ENCODE measurements around the gene AP2B1.

AP2B1 gene

DNA sequence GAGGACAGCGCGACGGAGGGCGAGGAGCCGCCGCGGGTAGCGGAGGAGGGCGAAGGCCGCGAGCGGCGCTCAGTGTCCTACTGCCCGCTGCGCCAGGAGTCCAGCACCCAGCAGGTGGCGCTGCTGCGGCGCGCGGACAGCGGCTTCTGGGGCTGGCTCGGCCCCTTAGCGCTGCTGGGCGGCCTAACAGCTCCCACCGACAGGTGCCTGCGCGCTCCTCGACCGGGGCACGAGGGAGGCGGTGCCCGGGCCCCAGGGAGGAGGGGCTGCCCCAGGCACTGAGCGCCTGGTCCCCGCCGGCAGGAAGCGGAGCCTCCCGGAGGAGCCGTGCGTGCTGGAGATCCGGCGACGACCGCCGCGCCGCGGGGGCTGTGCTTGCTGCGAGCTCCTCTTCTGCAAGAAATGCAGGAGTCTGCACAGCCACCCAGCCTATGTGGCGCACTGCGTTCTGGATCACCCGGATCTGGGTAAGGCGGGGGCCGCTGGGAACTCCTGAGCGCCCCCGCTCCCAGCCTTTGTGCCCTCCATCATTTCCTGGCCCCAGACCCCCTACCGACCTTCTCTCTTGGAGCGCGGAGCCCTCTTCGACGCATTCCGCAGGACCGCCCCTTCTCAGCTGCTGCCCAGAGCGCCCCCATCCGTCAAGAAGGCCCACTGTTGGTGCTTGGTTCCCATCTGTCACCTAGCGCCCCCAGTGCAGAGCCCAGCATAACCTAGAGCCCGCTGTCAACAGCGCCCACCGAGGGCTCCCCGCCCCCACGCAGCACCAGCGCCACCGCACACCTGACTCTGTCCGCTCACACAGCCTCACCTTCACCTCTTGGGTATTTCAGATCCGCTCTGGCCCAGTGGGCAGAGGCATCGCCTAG lies 177.2 kb downstream of the AP2B1 start:
- Histone ChIP-seq H3K4me2 (ENCODE audit: low read length) (peak overlapping the region; percentile 76), H2AFZ (peak overlapping the region; percentile 100), H3K9me3 (ENCODE audit: control insufficient read depth, low read length) (no peaks in the 10 kb centered on the region), H3K36me3 (ENCODE audit: control insufficient read depth, insufficient read depth, low read length) (no peaks in the 10 kb centered on the region), H3K27ac (peak overlapping the region; percentile 49), H3K9ac (peak overlapping the region; percentile 28), H3K4me3 (ENCODE audit: low read depth, low read length) (peak overlapping the region; percentile 44), H3K79me2 (no peaks in the 10 kb centered on the region), H3K27me3 (ENCODE audit: control insufficient read depth, insufficient read depth, low read length) (no peaks in the 10 kb centered on the region), H3K4me1 (no peaks in the 10 kb centered on the region)
- TF ChIP-seq, protein P1, sequence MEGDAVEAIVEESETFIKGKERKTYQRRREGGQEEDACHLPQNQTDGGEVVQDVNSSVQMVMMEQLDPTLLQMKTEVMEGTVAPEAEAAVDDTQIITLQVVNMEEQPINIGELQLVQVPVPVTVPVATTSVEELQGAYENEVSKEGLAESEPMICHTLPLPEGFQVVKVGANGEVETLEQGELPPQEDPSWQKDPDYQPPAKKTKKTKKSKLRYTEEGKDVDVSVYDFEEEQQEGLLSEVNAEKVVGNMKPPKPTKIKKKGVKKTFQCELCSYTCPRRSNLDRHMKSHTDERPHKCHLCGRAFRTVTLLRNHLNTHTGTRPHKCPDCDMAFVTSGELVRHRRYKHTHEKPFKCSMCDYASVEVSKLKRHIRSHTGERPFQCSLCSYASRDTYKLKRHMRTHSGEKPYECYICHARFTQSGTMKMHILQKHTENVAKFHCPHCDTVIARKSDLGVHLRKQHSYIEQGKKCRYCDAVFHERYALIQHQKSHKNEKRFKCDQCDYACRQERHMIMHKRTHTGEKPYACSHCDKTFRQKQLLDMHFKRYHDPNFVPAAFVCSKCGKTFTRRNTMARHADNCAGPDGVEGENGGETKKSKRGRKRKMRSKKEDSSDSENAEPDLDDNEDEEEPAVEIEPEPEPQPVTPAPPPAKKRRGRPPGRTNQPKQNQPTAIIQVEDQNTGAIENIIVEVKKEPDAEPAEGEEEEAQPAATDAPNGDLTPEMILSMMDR (IDR thresholded peaks at IDR 0.05) = peak; percentile 93

DNA sequence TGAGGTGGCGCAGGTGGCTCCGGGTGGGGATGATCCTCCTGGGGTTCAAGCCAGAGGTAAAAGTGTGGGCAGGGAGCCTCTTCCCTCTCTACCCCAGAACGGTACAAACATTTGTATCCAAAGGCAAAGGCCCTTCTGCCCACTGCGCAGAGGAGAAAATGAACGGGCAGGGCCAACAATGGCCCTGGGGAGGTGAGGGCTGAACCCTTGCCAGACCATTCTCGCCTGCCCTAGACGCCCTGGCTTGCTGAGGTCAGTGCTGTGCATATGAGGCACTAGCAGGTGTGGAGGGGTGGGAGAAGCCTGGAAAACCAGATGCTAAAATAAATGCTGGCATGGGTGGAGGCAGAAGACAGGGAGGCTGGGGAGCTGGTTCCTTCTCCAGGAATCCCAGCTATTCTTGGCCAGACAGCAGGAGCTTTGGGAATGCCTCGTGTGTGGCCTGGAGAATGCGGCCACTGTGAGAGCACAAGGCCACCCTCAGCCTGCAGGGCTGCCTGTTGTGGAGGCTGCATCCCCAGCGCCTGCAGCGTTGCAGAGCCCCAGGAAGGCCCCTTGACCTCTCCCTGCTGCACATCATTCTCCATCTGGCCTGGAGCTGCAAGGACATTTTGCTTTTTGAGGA lies 178.1 kb downstream of the AP2B1 start:
- Histone ChIP-seq H3K79me2 (no peaks in the 10 kb centered on the region), H3K4me1 (no peaks in the 10 kb centered on the region), H3K9me3 (ENCODE audit: control insufficient read depth, low read length) (no peaks in the 10 kb centered on the region), H3K4me3 (ENCODE audit: low read depth, low read length) (no peak overlapping the region), H2AFZ (no peak overlapping the region), H3K9ac (no peak overlapping the region), H3K4me2 (ENCODE audit: low read length) (no peak overlapping the region), H3K27me3 (ENCODE audit: control insufficient read depth, insufficient read depth, low read length) (no peaks in the 10 kb centered on the region), H3K27ac (no peak overlapping the region), H3K36me3 (ENCODE audit: control insufficient read depth, insufficient read depth, low read length) (no peaks in the 10 kb centered on the region)
- TF ChIP-seq, protein P1 (IDR thresholded peaks at IDR 0.05) = no peak

DNA sequence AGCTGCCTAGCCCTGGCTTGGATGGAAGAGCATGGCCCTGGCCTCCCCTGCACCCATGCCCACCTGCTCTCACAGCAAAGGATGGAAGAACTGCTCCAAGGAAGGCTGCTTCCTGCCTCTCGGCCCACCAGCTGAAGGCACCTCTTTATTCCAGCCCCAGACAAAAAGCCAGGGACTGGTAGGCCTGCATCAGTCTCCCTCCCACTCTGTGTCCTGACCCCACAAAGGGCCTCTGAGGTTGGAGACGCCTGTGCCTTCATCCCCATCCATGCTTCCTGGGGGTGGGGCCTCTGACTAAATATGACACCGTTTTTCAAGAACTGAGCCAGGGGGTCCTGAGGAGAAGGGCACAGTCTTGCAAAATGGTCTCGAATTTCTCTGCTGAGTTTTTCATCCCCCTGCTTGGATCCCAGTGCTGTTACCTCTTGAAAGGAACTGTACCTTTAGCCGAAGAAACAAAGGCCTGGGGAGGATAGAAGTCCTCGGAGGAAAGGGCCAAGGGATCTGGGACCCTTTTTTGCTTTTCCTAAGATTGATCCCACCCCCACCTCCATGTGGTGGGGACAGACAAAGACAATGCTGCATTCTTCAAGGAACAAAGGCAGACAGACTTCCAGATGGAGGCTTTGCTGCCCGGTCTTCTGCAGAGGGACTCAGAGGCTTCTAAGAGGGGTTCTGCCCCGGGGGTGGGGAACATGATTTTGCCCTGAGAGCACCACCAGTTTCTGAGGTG lies 178.8 kb downstream of the AP2B1 start:
- no peak overlapping the region for H3K27ac ChIP-seq
- no peaks in the 10 kb centered on the region for H3K27me3 ChIP-seq (ENCODE audit: control insufficient read depth, insufficient read depth, low read length)
- no peak overlapping the region for H3K9ac ChIP-seq

DNA sequence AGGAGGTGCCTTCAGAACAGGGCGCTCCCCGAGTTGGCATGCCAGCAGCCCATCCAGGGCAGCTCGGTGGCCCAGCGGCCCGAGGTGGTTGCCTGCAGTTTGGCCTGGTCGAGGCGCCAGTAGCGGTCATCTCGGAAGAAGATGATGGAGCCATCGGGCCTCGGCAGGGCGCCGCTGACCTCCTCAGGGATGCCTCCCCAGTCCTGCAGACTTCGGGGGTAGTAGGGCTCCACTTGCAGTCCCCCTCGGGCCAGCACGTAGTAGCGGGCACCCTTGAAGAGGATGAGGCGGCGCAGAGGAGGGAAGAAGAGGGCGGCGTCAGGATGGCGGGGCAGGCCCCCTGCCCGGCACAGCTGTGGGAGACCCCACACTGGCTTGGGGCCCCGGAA lies 179.4 kb downstream of the AP2B1 start:
- Histone ChIP-seq H3K9ac (no peak overlapping the region), H3K4me3 (ENCODE audit: low read depth, low read length) (no peak overlapping the region), H3K27ac (no peak overlapping the region), H3K27me3 (ENCODE audit: control insufficient read depth, insufficient read depth, low read length) (no peaks in the 10 kb centered on the region), H3K79me2 (no peaks in the 10 kb centered on the region), H3K36me3 (ENCODE audit: control insufficient read depth, insufficient read depth, low read length) (no peaks in the 10 kb centered on the region), H3K9me3 (ENCODE audit: control insufficient read depth, low read length) (no peaks in the 10 kb centered on the region), H2AFZ (no peak overlapping the region), H3K4me1 (no peaks in the 10 kb centered on the region), H3K4me2 (ENCODE audit: low read length) (no peak overlapping the region)
- TF ChIP-seq, protein P1 (IDR thresholded peaks at IDR 0.05) = no peak

More for the DNA sequence above, 178.8 kb downstream of the AP2B1 start:
- Histone ChIP-seq H3K4me3 (ENCODE audit: low read depth, low read length) (no peak overlapping the region), H2AFZ (no peak overlapping the region), H3K79me2 (no peaks in the 10 kb centered on the region), H3K9me3 (ENCODE audit: control insufficient read depth, low read length) (no peaks in the 10 kb centered on the region), H3K4me1 (no peaks in the 10 kb centered on the region), H3K4me2 (ENCODE audit: low read length) (no peak overlapping the region), H3K36me3 (ENCODE audit: control insufficient read depth, insufficient read depth, low read length) (no peaks in the 10 kb centered on the region)
- TF ChIP-seq, protein P1 (IDR thresholded peaks at IDR 0.05) = no peak

Measured in parathyroid adenoma (tissue), 2 donors.